Breast epithelium (tissue), 3 donors: ENCODE data around the gene MBTPS1.

Source experiments
- CTCF ChIP-seq, 3 donors: fragments of 450-650 bp; IDR thresholded peaks; one replicate each; pipeline ENCODE4 v1.5.1; 2016 to 2017; ENCODE audit warnings: antibody characterized with exemption in 3 of 3, mild to moderate bottlenecking in 3 of 3, moderate library complexity in 3 of 3
- POLR2A ChIP-seq: fragments of 450-650 bp; IDR thresholded peaks from one replicate; pipeline ENCODE4 v1.6.1; 2016; ENCODE audit warnings: antibody characterized with exemption, mild to moderate bottlenecking, moderate library complexity

- no peak for TF ChIP-seq CTCF (IDR thresholded peaks at IDR 0.05)
- TF ChIP-seq POLR2A = no peak
These were observed 59.8 kb downstream of the MBTPS1 start for GRCh38 chr16:84056933-84057332.
